Panc1 (cell line): ENCODE data around the gene TAS2R9. TPM values are rescaled to one million over a fixed set of nuclear protein-coding genes. Genes with fewer than 3 reads are reported as not detected.
"Not testable (repeated sequence)": the region's sequence is repeated elsewhere in the genome, so short reads cannot be mapped to it uniquely, and the experiment has no call there.

ENCODE experiments used
- ATAC-seq: fragments of 200-7000 bp; cut with Tn5 transposase; 2 replicates; pipeline ENCODE4 v1.9.1; 2020; ENCODE audit warnings: mild to moderate bottlenecking, moderate library complexity
- BruUV-seq: library from RNA; stranded (reverse); fragments of 400-500 nt; replicated peaks from 2 replicates; lab custom pipeline; 2021; lab: Mats Ljungman, UMichigan
- CTCF ChIA-PET: fragments of 300-600 bp; sonication (Branson Sonifier 250); formaldehyde crosslinking; loops from one replicate; lab custom pipeline; 2022; ENCODE audit warnings: antibody characterized with exemption; lab: Charles Lee
- POLR2A ChIA-PET: fragments of 300-600 bp; sonication (Branson Sonifier 250); formaldehyde crosslinking; loops from one replicate; lab custom pipeline; 2022; ENCODE audit warnings: antibody characterized with exemption; lab: Charles Lee
- DNase-seq: peaks from one replicate; pipeline ENCODE4 v3.0.0-alpha.2; 2010; ENCODE audit warnings: low read depth, low spot score
- H3K27ac ChIP-seq: 2 replicates; pipeline ENCODE4 v1.5.1; 2011; ENCODE audit warnings: mild to moderate bottlenecking, low read length, inconsistent platforms
- H3K27me3 ChIP-seq: fragments of 200-500 bp; sonication (Bioruptor generic); 2 replicates; pipeline ENCODE4 v1.6.0; 2014; ENCODE audit warnings: low read length, inconsistent platforms; ENCODE audit not compliant: control insufficient read depth, insufficient read depth
- H3K36me3 ChIP-seq: fragments of 200-500 bp; sonication (Bioruptor generic); 2 replicates; pipeline ENCODE4 v1.5.1; 2014; ENCODE audit warnings: inconsistent platforms, mild to moderate bottlenecking, low read length, moderate library complexity; ENCODE audit not compliant: control insufficient read depth, insufficient read depth
- H3K4me1 ChIP-seq: 2 replicates; pipeline ENCODE4 v1.5.1; 2011; ENCODE audit warnings: inconsistent platforms, mild to moderate bottlenecking, low read length, moderate library complexity; ENCODE audit not compliant: control insufficient read depth, insufficient read depth
- H3K4me3 ChIP-seq, 2 experiments: 2 replicates each; pipeline ENCODE4 v1.5.1; 2011 to 2012; ENCODE audit warnings: low read depth in 2 of 2, low read length in 2 of 2, mild to moderate bottlenecking in 2 of 2, inconsistent platforms in 1 of 2, moderate library complexity in 1 of 2
- H3K9me3 ChIP-seq: fragments of 200-500 bp; sonication (Bioruptor generic); 2 replicates; pipeline ENCODE4 v1.5.1; 2014; ENCODE audit warnings: low read depth, mild to moderate bottlenecking, inconsistent platforms, low read length, moderate library complexity; ENCODE audit not compliant: control insufficient read depth, insufficient read depth
- POLR2AphosphoS5 ChIP-seq: IDR thresholded peaks from 2 replicates; pipeline ENCODE4 v1.6.1; 2012; ENCODE audit warnings: mild to moderate bottlenecking, low read depth, low read length, moderate library complexity
- TCF7L2 ChIP-seq: IDR thresholded peaks from 2 replicates; pipeline ENCODE4 v1.6.1; 2011; ENCODE audit warnings: mild to moderate bottlenecking, low read depth, low read length, inconsistent platforms
- in situ Hi-C: cut with HindIII; loops from 2 replicates; pipeline ENCODE4 v1.10.0; 2016; ENCODE audit warnings: low sequenced_read_pairs, low pct_unique_long_range_greater_than_20kb
- intact Hi-C: fragments of 100-400 bp; cut with micrococcal nuclease; formaldehyde crosslinking; loops from one replicate; pipeline ENCODE4 v1.10.0; 2022; ENCODE audit not compliant: unreplicated experiment
- total RNA-seq: library from RNA; stranded (reverse); gene quantifications from one replicate; pipeline ENCODE4 v1.2.1, GENCODE V29; 2021; ENCODE audit not compliant: unreplicated experiment
- TF ChIP-seq, protein P1 (sequence below), 2 experiments: IDR thresholded peaks; 2 replicates each; pipeline ENCODE4 v1.6.1; 2011 to 2012; ENCODE audit warnings: low read depth in 2 of 2, control low read depth in 1 of 2, low read length in 1 of 2, mild to moderate bottlenecking in 1 of 2, moderate library complexity in 1 of 2; ENCODE audit not compliant: insufficient read depth in 1 of 2

The TAS2R9 gene
- total RNA-seq, 1 experiment from 2014 or later, result not detected

DNA sequence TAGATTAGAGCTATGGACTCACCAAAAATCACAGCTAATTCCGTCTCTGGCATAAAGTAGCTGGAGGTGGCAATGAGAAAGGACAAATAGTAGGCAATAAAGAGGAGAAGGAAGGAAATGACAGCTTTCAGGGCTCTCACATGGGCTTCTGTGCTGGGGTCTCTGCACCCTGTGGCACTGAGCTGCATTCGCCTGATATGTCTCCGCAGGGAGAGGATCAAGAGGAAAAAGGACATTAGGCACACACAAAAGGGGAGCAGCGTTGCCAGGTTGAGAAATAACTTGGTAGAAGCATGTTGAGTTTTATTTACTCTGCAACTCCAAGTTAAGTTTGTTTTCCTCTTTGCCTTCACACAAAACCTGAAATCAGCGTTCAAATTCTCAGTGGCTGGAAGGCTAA is 8.2 kb downstream of the TAS2R9 start:
- ChIA-PET CTCF (no interaction called here), POLR2A (no interaction called here)
- DNase-seq (no peak), ATAC-seq (no peak)
- H3K27me3 ChIP-seq, result no peaks in the 10 kb centered on the region; the same call in 1 of the 2 replicates
- no peak overlapping the region for H3K27ac ChIP-seq
- in situ Hi-C loops, result no loop called here
- H3K4me1 ChIP-seq, result no peaks in the 10 kb centered on the region
- BruUV-seq, result no TSS peak
- TF ChIP-seq, protein P1, sequence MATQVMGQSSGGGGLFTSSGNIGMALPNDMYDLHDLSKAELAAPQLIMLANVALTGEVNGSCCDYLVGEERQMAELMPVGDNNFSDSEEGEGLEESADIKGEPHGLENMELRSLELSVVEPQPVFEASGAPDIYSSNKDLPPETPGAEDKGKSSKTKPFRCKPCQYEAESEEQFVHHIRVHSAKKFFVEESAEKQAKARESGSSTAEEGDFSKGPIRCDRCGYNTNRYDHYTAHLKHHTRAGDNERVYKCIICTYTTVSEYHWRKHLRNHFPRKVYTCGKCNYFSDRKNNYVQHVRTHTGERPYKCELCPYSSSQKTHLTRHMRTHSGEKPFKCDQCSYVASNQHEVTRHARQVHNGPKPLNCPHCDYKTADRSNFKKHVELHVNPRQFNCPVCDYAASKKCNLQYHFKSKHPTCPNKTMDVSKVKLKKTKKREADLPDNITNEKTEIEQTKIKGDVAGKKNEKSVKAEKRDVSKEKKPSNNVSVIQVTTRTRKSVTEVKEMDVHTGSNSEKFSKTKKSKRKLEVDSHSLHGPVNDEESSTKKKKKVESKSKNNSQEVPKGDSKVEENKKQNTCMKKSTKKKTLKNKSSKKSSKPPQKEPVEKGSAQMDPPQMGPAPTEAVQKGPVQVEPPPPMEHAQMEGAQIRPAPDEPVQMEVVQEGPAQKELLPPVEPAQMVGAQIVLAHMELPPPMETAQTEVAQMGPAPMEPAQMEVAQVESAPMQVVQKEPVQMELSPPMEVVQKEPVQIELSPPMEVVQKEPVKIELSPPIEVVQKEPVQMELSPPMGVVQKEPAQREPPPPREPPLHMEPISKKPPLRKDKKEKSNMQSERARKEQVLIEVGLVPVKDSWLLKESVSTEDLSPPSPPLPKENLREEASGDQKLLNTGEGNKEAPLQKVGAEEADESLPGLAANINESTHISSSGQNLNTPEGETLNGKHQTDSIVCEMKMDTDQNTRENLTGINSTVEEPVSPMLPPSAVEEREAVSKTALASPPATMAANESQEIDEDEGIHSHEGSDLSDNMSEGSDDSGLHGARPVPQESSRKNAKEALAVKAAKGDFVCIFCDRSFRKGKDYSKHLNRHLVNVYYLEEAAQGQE (IDR thresholded peaks at IDR 0.05; ENCODE audit: insufficient read depth in 1 of 2, low read depth in 2 of 2, low read length in 1 of 2), result no peak
- no peak for TF ChIP-seq POLR2AphosphoS5
- no peak overlapping the region for H3K4me3 ChIP-seq
- no peaks in the 10 kb centered on the region for H3K36me3 ChIP-seq
- intact Hi-C loops, result no loop called here
- no peaks in the 10 kb centered on the region for H3K9me3 ChIP-seq

- H3K4me1 ChIP-seq, result no peaks in the 10 kb centered on the region
- no peaks in the 10 kb centered on the region; the same call in 1 of the 2 replicates for H3K27me3 ChIP-seq
- intact Hi-C loops (no loop called here), in situ Hi-C loops (no loop called here)
- H3K36me3 ChIP-seq, result no peaks in the 10 kb centered on the region
- ATAC-seq, result no peak
- no TSS peak for BruUV-seq
- no peak overlapping the region for H3K27ac ChIP-seq
- H3K9me3 ChIP-seq, result no peaks in the 10 kb centered on the region
- CTCF ChIA-PET, result no interaction called here
- TF ChIP-seq, protein P1 (IDR thresholded peaks at IDR 0.05; ENCODE audit: insufficient read depth in 1 of 2, low read depth in 2 of 2, low read length in 1 of 2), result no peak
- TF ChIP-seq POLR2AphosphoS5 (no peak), TCF7L2 (no peak)
- no peak for DNase-seq
- POLR2A ChIA-PET, result no interaction called here
- H3K4me3 ChIP-seq, result no peak overlapping the region
Measured at GRCh38 chr12:10794222-10794621, 15.7 kb downstream of the TAS2R9 start.

DNA sequence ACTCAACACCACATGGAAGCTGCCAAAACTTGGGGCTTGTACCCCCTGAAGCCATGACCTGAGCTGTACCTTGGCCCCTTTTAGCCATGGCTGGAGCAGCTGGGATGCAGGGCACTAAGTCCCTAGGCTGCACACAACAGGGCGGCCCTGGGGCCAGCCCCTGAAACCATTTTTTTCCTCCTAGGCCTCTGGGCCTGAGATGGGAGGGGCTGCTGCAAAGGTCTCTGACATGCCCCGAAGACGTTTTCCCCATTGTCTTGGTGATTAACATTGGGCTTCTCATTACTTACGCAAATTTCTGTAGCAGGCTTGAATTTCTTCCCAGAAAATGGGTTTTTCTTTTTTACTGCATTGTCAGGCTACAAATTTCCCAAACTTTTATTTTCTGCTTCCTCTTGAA is 18.2 kb downstream of the TAS2R9 start:
- not testable (repeated sequence) for H3K4me3 ChIP-seq

More for the DNA sequence above, 18.2 kb downstream of the TAS2R9 start:
- H3K27ac ChIP-seq, H3K4me1 ChIP-seq, in situ Hi-C loops, BruUV-seq, H3K9me3 ChIP-seq, ATAC-seq, H3K36me3 ChIP-seq, CTCF ChIA-PET, POLR2A ChIA-PET, H3K27me3 ChIP-seq, DNase-seq, intact Hi-C loops: not testable (repeated sequence)
